Astrocyte of the spinal cord (primary cell): ENCODE measurements around the gene GCN1.

Experiments
- DNase-seq: peaks from one replicate; pipeline ENCODE4 v3.0.0; 2011; ENCODE audit warnings: low read depth, low spot score
- H3K4me3 ChIP-seq: 2 replicates; pipeline ENCODE4 v1.5.1; 2011; ENCODE audit warnings: low read depth, mild to moderate bottlenecking, low read length, moderate library complexity
- in situ Hi-C: cut with HindIII; loops from 2 replicates; pipeline ENCODE4 v1.10.0; 2017; ENCODE audit warnings: low sequenced_read_pairs
- TF ChIP-seq, protein P1 (sequence below): IDR thresholded peaks from 2 replicates; pipeline ENCODE4 v1.5.1; 2012; ENCODE audit warnings: low read depth, mild to moderate bottlenecking, low read length, inconsistent platforms

Gene GCN1

GRCh38 chr12:120222288-120222832 lies 27.8 kb upstream of the GCN1 start:
- no peak overlapping the region for H3K4me3 ChIP-seq
- TF ChIP-seq, protein P1, sequence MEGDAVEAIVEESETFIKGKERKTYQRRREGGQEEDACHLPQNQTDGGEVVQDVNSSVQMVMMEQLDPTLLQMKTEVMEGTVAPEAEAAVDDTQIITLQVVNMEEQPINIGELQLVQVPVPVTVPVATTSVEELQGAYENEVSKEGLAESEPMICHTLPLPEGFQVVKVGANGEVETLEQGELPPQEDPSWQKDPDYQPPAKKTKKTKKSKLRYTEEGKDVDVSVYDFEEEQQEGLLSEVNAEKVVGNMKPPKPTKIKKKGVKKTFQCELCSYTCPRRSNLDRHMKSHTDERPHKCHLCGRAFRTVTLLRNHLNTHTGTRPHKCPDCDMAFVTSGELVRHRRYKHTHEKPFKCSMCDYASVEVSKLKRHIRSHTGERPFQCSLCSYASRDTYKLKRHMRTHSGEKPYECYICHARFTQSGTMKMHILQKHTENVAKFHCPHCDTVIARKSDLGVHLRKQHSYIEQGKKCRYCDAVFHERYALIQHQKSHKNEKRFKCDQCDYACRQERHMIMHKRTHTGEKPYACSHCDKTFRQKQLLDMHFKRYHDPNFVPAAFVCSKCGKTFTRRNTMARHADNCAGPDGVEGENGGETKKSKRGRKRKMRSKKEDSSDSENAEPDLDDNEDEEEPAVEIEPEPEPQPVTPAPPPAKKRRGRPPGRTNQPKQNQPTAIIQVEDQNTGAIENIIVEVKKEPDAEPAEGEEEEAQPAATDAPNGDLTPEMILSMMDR = no peak
- in situ Hi-C loops = no loop called here
- DNase-seq = no peak

GRCh38 chr12:120221576-120221900 lies 27.0 kb upstream of the GCN1 start:
- no peak for DNase-seq
- in situ Hi-C loops = no loop called here
- TF ChIP-seq, protein P1 = no peak
- no peak overlapping the region for H3K4me3 ChIP-seq

- TF ChIP-seq, protein P1 = no peak
- in situ Hi-C loops = no loop called here
- no peak overlapping the region for H3K4me3 ChIP-seq
- DNase-seq = no peak
These were observed 26.5 kb upstream of the GCN1 start for GRCh38 chr12:120220838-120221575.

GRCh38 chr12:120218680-120219606 lies 24.4 kb upstream of the GCN1 start:
- no peak for DNase-seq
- TF ChIP-seq, protein P1 = no peak
- H3K4me3 ChIP-seq = no peak overlapping the region
- in situ Hi-C loops = no loop called here

- no peak for DNase-seq
- in situ Hi-C loops = no loop called here
- H3K4me3 ChIP-seq = no peak overlapping the region
- TF ChIP-seq, protein P1 = no peak
These were observed 22.5 kb upstream of the GCN1 start for GRCh38 chr12:120216742-120217605.
